ENCODE data around the gene NMNAT1.

DNA sequence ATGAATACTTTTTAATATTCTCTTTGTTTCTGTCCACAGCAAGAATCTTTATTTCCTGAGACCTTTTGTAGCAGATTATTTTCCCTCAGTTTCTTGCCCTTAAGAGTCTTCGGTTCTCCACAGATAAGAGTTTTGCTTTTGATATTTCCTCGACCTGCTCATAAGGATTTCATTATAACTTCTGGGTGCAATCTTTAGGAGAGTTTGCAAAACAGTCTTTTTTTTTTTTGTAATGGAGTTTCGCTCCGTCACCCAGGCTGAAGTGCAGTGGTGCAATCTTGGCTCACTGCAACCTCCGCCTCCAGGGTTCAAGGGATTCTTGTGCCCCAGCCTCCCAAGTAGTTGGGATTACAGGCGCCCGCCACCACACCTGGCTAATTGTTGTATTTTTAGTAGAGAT, 79.4 kb downstream of the NMNAT1 start:
- TF ChIP-seq, protein P1, sequence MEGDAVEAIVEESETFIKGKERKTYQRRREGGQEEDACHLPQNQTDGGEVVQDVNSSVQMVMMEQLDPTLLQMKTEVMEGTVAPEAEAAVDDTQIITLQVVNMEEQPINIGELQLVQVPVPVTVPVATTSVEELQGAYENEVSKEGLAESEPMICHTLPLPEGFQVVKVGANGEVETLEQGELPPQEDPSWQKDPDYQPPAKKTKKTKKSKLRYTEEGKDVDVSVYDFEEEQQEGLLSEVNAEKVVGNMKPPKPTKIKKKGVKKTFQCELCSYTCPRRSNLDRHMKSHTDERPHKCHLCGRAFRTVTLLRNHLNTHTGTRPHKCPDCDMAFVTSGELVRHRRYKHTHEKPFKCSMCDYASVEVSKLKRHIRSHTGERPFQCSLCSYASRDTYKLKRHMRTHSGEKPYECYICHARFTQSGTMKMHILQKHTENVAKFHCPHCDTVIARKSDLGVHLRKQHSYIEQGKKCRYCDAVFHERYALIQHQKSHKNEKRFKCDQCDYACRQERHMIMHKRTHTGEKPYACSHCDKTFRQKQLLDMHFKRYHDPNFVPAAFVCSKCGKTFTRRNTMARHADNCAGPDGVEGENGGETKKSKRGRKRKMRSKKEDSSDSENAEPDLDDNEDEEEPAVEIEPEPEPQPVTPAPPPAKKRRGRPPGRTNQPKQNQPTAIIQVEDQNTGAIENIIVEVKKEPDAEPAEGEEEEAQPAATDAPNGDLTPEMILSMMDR (IDR thresholded peaks at IDR 0.05), result no peak
- no peak for TF ChIP-seq POLR2AphosphoS5 (IDR thresholded peaks at IDR 0.05)
